ENCODE measurements around the gene AVPR2. TPM values are rescaled to one million over a fixed set of nuclear protein-coding genes. Genes with fewer than 3 reads are reported as not detected.

The AVPR2 gene
- total RNA-seq (2014; rRNA removed; shearing (Covaris generic); ENCODE audit: low replicate concordance), result 0.27 TPM in 1 of 2 replicates, not detected in the other

DNA sequence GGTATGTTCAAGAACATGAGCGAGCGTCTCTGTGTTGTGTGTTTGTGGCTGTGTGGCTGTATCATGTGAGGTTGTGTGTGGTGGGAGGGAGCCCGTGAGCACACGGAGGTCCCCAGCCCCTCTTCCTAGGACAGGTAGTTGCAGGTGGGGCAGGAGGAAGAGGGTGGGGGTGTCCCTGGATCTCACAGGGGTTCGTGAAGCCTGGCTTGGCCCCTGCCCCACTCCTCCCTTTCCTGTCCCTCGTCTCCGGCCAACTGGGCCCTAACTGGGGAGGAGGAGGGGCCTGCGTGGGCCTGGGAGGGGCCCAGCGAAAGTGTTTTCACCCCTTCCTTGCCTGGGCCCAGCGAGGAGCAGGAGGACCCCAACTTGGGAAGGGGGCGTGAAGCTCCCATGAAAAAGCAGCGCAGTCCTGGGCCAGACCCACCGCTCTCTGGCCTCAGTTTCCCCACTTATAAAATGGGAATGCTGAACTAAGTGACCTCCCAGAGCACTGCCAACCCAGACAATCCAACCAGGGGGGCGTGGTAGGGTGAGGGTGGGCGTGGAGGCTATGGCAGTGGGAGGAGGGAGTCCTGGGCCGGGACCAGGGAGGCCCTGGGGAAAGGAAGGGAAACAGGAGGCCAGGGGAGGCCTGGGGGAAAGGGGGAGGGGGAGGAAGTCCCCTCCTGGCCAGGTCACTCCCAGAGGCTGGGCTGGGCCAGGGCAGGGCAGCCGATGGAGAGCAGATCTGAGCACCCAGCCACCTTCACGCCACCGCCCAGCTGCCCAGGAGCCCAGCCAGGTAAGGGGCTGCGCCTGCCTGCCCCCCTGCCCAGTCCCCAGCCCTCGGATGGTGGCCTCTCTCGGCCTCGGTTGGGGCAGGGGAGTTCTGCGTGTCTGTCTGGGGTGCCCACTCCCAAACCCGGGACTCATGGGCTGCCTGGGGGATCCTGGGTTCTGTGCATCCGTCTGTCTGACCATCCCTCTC lies at the start of gene AVPR2:
Gene AVPR2, plus strand, starts transcription at position 683 of the 967 bp plus-strand sequence. CDS start 473 bp downstream, outside the sequence.
- DNase-seq, result no peak

GRCh38 chrX:153854702-153855101 lies 49.8 kb upstream of the AVPR2 start:
- Histone ChIP-seq H3K27me3 (no peaks in the 10 kb centered on the region; the same call in 1 of the 2 replicates), H3K36me3 (no peaks in the 10 kb centered on the region), H3K9me3 (no peaks in the 10 kb centered on the region), H3K4me3 (no peak overlapping the region)
- DNase-seq, result no peak

More for the DNA sequence above, at the start of gene AVPR2:
- Histone ChIP-seq H3K36me3 (no peaks in the 10 kb centered on the region), H3K9me3 (no peaks in the 10 kb centered on the region), H3K27me3 (no peaks in the 10 kb centered on the region), H3K4me3 (no peak within 1 kb of the TSS)

GRCh38 chrX:153857348-153857903 lies 47.0 kb upstream of the AVPR2 start:
- H3K4me3 ChIP-seq, result no peak overlapping the region
- no peaks in the 10 kb centered on the region; the same call in 1 of the 2 replicates for H3K27me3 ChIP-seq
- no peaks in the 10 kb centered on the region for H3K36me3 ChIP-seq
- no peak for DNase-seq
- no peaks in the 10 kb centered on the region for H3K9me3 ChIP-seq

GRCh38 chrX:153861151-153861550 lies 43.3 kb upstream of the AVPR2 start:
- H3K4me3 ChIP-seq, result no peak overlapping the region
- H3K9me3 ChIP-seq, result no peaks in the 10 kb centered on the region
- no peaks in the 10 kb centered on the region; the same call in 1 of the 2 replicates for H3K27me3 ChIP-seq
- H3K36me3 ChIP-seq, result no peaks in the 10 kb centered on the region
- no peak for DNase-seq

DNA sequence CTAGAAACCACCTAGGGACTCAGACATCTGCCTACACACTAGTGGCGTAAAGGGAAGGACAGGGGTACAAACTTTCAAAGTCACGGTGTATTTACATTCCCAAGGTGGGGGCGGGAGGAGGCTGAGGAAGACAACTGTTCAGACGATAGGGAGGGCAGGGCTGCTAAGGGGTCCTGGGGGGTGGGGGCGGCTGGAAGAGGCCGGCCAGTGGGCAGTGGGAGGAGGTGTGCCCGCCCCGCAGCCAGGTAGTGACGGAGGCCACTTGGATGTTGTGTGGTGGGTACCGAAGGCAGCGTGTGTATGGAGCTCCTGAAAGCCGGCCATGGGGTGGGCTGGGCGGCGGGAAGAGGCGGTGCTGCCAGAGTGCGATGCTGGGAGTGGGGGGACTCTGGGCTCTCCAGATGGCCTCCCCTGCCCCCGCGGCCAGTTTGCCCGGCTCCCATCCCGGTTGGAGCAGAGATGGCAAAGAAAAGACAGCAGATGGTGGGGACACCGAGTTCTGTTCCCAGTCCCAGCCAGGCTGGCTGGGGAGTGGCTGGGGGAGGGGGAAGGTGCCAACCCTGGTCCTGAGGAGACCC lies 42.7 kb upstream of the AVPR2 start:
- no peaks in the 10 kb centered on the region for H3K36me3 ChIP-seq
- no peaks in the 10 kb centered on the region for H3K9me3 ChIP-seq
- H3K4me3 ChIP-seq, result no peak overlapping the region
- no peaks in the 10 kb centered on the region; the same call in 1 of the 2 replicates for H3K27me3 ChIP-seq
- no peak for DNase-seq

- no peak for DNase-seq
- H3K9me3 ChIP-seq, result no peaks in the 10 kb centered on the region
- no peaks in the 10 kb centered on the region for H3K36me3 ChIP-seq
- no peak overlapping the region for H3K4me3 ChIP-seq
- H3K27me3 ChIP-seq, result no peaks in the 10 kb centered on the region; the same call in 1 of the 2 replicates
Observed at GRCh38 chrX:153862369-153863250, 41.9 kb upstream of the AVPR2 start.

- DNase-seq, result no peak
- Histone ChIP-seq H3K36me3 (no peaks in the 10 kb centered on the region), H3K4me3 (no peak overlapping the region), H3K9me3 (no peaks in the 10 kb centered on the region), H3K27me3 (no peaks in the 10 kb centered on the region)
Observed at GRCh38 chrX:153863251-153863991, 41.1 kb upstream of the AVPR2 start.

DNA sequence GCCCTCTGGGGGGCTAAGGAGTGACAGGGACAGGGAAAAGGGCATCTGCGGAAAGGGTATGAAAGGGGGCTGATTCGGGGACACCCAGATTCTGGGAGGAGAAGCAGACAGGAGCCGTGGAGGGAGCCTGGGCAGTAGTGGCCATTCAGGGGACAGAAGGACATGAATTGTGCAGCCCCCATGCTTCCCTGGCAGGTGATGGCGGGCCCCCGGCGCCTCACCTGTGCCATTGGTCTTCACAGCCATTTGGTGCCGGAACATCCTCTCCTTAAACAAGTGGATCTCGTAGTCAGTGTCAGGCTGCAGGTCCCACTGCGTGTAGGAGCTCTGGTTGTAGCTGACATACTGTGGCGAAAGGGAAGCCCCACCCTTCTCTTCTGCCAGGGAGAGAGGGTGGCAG lies 40.4 kb upstream of the AVPR2 start:
- Histone ChIP-seq H3K36me3 (no peaks in the 10 kb centered on the region), H3K27me3 (no peaks in the 10 kb centered on the region), H3K4me3 (no peak overlapping the region), H3K9me3 (no peaks in the 10 kb centered on the region)
- DNase-seq, result no peak

GRCh38 chrX:153864561-153865320 lies 39.7 kb upstream of the AVPR2 start:
- no peak for DNase-seq
- Histone ChIP-seq H3K36me3 (no peaks in the 10 kb centered on the region), H3K27me3 (no peaks in the 10 kb centered on the region), H3K4me3 (no peak overlapping the region), H3K9me3 (no peaks in the 10 kb centered on the region)

- no peaks in the 10 kb centered on the region for H3K36me3 ChIP-seq
- H3K27me3 ChIP-seq, result no peaks in the 10 kb centered on the region
- no peak for DNase-seq
- H3K9me3 ChIP-seq, result no peaks in the 10 kb centered on the region
- H3K4me3 ChIP-seq, result no peak overlapping the region
Observed at GRCh38 chrX:153865321-153865580, 39.2 kb upstream of the AVPR2 start.

GRCh38 chrX:153865685-153866084 lies 38.8 kb upstream of the AVPR2 start:
- no peak for DNase-seq
- H3K27me3 ChIP-seq, result no peaks in the 10 kb centered on the region
- H3K9me3 ChIP-seq, result no peaks in the 10 kb centered on the region
- no peak overlapping the region for H3K4me3 ChIP-seq
- H3K36me3 ChIP-seq, result no peaks in the 10 kb centered on the region

- no peaks in the 10 kb centered on the region for H3K9me3 ChIP-seq
- DNase-seq, result no peak
- no peak overlapping the region for H3K4me3 ChIP-seq
- H3K27me3 ChIP-seq, result no peaks in the 10 kb centered on the region
- H3K36me3 ChIP-seq, result no peaks in the 10 kb centered on the region
Observed at GRCh38 chrX:153866302-153867019, 38.0 kb upstream of the AVPR2 start.

DNA sequence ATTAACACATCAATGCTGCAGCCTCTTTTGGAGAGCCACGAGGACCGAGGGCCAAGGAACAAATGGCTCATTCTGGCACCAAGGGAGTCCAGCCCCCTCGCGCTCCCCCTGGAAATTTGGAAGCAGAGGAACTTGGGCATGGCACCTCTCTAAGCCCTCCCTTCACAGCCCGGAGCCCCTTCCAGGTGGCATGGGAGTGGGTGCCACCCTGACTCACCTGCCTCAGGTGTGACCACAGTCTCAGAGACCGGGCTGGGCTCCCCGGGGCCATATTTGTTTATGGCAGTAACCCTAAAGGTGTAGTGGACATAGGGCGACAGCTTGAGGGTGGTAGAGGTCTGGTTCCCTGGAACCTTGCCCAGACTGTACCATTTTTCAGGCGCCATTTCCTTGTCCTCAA lies 37.3 kb upstream of the AVPR2 start:
- no peaks in the 10 kb centered on the region for H3K27me3 ChIP-seq
- DNase-seq, result no peak
- H3K4me3 ChIP-seq, result no peak overlapping the region
- no peaks in the 10 kb centered on the region for H3K9me3 ChIP-seq
- H3K36me3 ChIP-seq, result no peaks in the 10 kb centered on the region

DNA sequence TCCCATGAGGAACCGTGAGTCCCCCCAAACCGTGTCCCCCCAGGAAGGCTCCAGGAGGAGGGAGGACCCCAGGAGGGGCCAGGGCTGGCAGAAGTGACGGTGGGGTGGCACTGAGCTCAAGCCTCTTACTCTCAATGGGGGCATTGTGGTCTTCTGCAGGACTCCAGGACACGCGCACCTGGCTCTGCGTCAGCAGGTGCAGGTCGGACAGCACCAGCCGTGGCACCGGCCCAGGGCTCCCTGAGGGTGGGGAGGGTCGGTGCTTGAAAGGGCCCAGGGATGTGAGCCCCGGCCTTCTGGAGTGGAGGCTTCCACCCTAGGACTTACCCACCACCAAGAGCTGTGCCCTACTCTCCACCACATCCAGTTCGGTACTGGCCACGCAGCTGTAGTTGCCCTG lies 36.8 kb upstream of the AVPR2 start:
- no peak for DNase-seq
- H3K9me3 ChIP-seq, result no peaks in the 10 kb centered on the region
- H3K27me3 ChIP-seq, result no peaks in the 10 kb centered on the region
- no peaks in the 10 kb centered on the region for H3K36me3 ChIP-seq
- H3K4me3 ChIP-seq, result no peak overlapping the region
